OCI-LY7 (cell line): ENCODE data around the gene TPST1. TPM values are rescaled to one million over a fixed set of nuclear protein-coding genes. Genes with fewer than 3 reads are reported as not detected.
"Not testable (repeated sequence)": the region's sequence is repeated elsewhere in the genome, so short reads cannot be mapped to it uniquely, and the experiment has no call there.

ENCODE experiments used
- BruUV-seq: library from RNA; stranded (reverse); fragments of 400-500 nt; replicated peaks from 2 replicates; lab custom pipeline; 2021; lab: Mats Ljungman, UMichigan
- CTCF ChIA-PET: fragments of 300-600 bp; sonication (Branson Sonifier 250); formaldehyde crosslinking; loops from one replicate; lab custom pipeline; 2022; ENCODE audit warnings: antibody characterized with exemption; ENCODE audit not compliant: unreplicated experiment; lab: Charles Lee
- POLR2A ChIA-PET: fragments of 300-600 bp; sonication (Branson Sonifier 250); formaldehyde crosslinking; loops from one replicate; lab custom pipeline; 2022; ENCODE audit warnings: antibody characterized with exemption; lab: Charles Lee
- DNase-seq: peaks from one replicate; pipeline ENCODE4 v3.0.0-alpha.2; 2015; ENCODE audit warnings: low spot score
- H2AFZ ChIP-seq: fragments of 200-600 bp; sonication (generic), shearing (Covaris generic); 2 replicates; pipeline ENCODE4 v1.6.1; 2014; ENCODE audit warnings: mild to moderate bottlenecking, antibody characterized with exemption, low read length, moderate library complexity
- H3K27ac ChIP-seq: fragments of 200-600 bp; sonication (generic); 2 replicates; pipeline ENCODE4 v1.5.1; 2014; ENCODE audit warnings: mixed run types, low read depth, mild to moderate bottlenecking, moderate library complexity, low read length, inconsistent platforms; ENCODE audit not compliant: poor library complexity, severe bottlenecking
- H3K36me3 ChIP-seq: fragments of 200-600 bp; sonication (generic); 2 replicates; pipeline ENCODE4 v1.6.1; 2014; ENCODE audit warnings: mild to moderate bottlenecking, antibody characterized with exemption, low read length, moderate library complexity, mixed read lengths; ENCODE audit not compliant: insufficient read depth
- H3K4me1 ChIP-seq: fragments of 200-600 bp; sonication (generic); 2 replicates; pipeline ENCODE4 v1.5.1; 2014; ENCODE audit warnings: mild to moderate bottlenecking, low read length; ENCODE audit not compliant: insufficient read depth, poor library complexity, severe bottlenecking
- H3K4me2 ChIP-seq: fragments of 200-600 bp; sonication (generic); 2 replicates; pipeline ENCODE4 v1.6.1; 2014; ENCODE audit warnings: mild to moderate bottlenecking, low read length
- H3K4me3 ChIP-seq: fragments of 200-600 bp; sonication (generic); 2 replicates; pipeline ENCODE4 v1.5.1; 2014; ENCODE audit warnings: mild to moderate bottlenecking, low read depth, low read length; ENCODE audit not compliant: poor library complexity, severe bottlenecking
- H3K79me2 ChIP-seq: fragments of 200-600 bp; sonication (generic); 2 replicates; pipeline ENCODE4 v1.6.1; 2016; ENCODE audit warnings: low read depth, mild to moderate bottlenecking, low read length, moderate library complexity, mixed read lengths; ENCODE audit not compliant: insufficient read depth
- H3K9me2 ChIP-seq: fragments of 200-600 bp; sonication (generic); 2 replicates; pipeline ENCODE4 v1.6.1; 2016; ENCODE audit warnings: mild to moderate bottlenecking, low read length, mixed read lengths; ENCODE audit not compliant: insufficient read depth
- H3K9me3 ChIP-seq: fragments of 200-600 bp; sonication (generic); 2 replicates; pipeline ENCODE4 v1.6.1; 2014; ENCODE audit warnings: mild to moderate bottlenecking, mixed run types, low read length, mixed read lengths
- H4K20me1 ChIP-seq: fragments of 200-600 bp; sonication (generic); 2 replicates; pipeline ENCODE4 v1.6.1; 2014; ENCODE audit warnings: mild to moderate bottlenecking, antibody characterized with exemption, low read length, moderate library complexity, mixed read lengths; ENCODE audit not compliant: insufficient read depth
- EZH2phosphoT487 ChIP-seq: fragments of 200-600 bp; sonication (generic); IDR thresholded peaks from 2 replicates; pipeline ENCODE4 v1.6.1; 2018; ENCODE audit warnings: low read depth, borderline replicate concordance, mild to moderate bottlenecking, mixed run types, antibody characterized with exemption, low read length, moderate library complexity, mixed read lengths
- intact Hi-C: fragments of 100-400 bp; cut with micrococcal nuclease; formaldehyde crosslinking; loops from one replicate; pipeline ENCODE4 v1.10.0; 2022; ENCODE audit not compliant: unreplicated experiment
- total RNA-seq, 2 experiments: library from RNA; depleted of rRNA in 1 of 2; stranded (reverse); fragments of >200 nt in 1 of 2; shearing (Covaris generic) in 1 of 2; gene quantifications; 2 replicates each; pipeline ENCODE4 v1.2.3, GENCODE V29; 2014 to 2022
- TF ChIP-seq, protein P1 (sequence below): fragments of 200-600 bp; sonication (generic); conservative IDR thresholded peaks from 2 replicates; pipeline ENCODE4 v1.5.1; 2014; ENCODE audit warnings: mild to moderate bottlenecking, antibody characterized with exemption, low read length, moderate library complexity, mixed read lengths

TPST1 gene
- total RNA-seq, 2 experiments from 2014 or later = 3.5 to 6.6 TPM

DNA sequence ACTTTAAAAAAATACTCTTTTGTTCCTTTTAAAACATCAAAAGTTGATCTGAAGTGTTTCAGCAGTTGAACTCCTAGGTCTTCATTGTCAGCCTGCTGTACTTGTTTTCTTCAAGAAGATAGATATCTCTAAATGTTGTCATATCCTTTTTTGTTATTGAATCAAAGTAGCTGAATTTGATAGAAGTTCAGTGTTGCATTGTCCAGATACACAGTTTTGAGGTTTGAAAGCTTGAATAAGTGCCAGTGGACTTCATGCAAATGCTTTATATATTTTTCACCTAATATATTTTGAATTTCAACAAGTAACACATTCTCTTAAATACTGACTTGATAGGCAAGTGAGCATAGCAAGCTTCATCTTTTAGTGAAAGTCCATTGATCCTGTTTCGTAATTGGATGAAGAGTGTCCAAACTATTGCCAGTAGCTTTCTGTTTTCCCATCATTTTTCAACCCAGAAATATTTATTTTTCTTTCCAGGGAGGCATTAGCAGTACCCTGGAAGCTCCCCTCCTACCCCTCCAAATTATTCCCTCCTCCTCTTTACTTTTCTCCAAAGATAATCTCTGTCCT, 114.4 kb downstream of the TPST1 start:
- no TSS peak for BruUV-seq
- H3K4me3 ChIP-seq = no peak overlapping the region
- no peaks in the 10 kb centered on the region for H3K4me1 ChIP-seq
- intact Hi-C loops = no loop called here
- H4K20me1 ChIP-seq = no peaks in the 10 kb centered on the region
- ChIA-PET POLR2A (interaction anchor here (0.6 kb wide), 1 partner anchor 349 kb away, joined by 4 read pairs; no protein-coding TSS in a partner anchor), CTCF (no interaction called here)
- H3K79me2 ChIP-seq = no peaks in the 10 kb centered on the region
- H3K27ac ChIP-seq = no peak overlapping the region
- no peak overlapping the region for H2AFZ ChIP-seq
- no peak for TF ChIP-seq EZH2phosphoT487
- TF ChIP-seq, protein P1, sequence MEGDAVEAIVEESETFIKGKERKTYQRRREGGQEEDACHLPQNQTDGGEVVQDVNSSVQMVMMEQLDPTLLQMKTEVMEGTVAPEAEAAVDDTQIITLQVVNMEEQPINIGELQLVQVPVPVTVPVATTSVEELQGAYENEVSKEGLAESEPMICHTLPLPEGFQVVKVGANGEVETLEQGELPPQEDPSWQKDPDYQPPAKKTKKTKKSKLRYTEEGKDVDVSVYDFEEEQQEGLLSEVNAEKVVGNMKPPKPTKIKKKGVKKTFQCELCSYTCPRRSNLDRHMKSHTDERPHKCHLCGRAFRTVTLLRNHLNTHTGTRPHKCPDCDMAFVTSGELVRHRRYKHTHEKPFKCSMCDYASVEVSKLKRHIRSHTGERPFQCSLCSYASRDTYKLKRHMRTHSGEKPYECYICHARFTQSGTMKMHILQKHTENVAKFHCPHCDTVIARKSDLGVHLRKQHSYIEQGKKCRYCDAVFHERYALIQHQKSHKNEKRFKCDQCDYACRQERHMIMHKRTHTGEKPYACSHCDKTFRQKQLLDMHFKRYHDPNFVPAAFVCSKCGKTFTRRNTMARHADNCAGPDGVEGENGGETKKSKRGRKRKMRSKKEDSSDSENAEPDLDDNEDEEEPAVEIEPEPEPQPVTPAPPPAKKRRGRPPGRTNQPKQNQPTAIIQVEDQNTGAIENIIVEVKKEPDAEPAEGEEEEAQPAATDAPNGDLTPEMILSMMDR = no peak
- no peaks in the 10 kb centered on the region for H3K36me3 ChIP-seq
- DNase-seq = no peak
- H3K9me3 ChIP-seq = no peaks in the 10 kb centered on the region
- H3K9me2 ChIP-seq = no peaks in the 10 kb centered on the region
- no peak overlapping the region for H3K4me2 ChIP-seq

DNA sequence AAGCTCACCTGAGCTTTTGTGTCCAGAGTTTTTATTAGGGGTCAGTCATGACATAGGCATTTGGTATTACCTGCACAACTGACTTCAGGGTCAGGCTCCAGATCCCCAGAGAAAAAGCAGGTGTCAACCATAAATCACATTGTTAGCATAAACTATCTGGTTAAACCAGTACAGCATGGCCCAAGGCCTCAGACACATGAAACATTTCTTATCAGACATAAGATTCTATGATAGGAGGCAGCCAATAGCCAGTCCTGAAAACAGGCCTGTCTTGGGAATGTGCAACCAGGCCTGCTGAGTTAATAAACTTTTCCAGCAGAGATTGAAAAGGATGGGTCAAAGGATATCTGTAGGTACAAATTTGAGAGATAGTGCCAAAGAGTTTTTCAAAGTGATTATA, 116.1 kb downstream of the TPST1 start:
- no peak for DNase-seq
- Histone ChIP-seq H3K9me3 (no peaks in the 10 kb centered on the region), H3K4me1 (no peaks in the 10 kb centered on the region), H4K20me1 (no peaks in the 10 kb centered on the region), H3K79me2 (no peaks in the 10 kb centered on the region), H3K4me3 (no peak overlapping the region), H3K36me3 (no peaks in the 10 kb centered on the region), H2AFZ (no peak overlapping the region), H3K9me2 (no peaks in the 10 kb centered on the region), H3K4me2 (no peak overlapping the region), H3K27ac (no peak overlapping the region)
- intact Hi-C loops = no loop called here
- ChIA-PET CTCF (no interaction called here), POLR2A (no interaction called here)
- no peak for TF ChIP-seq EZH2phosphoT487
- TF ChIP-seq, protein P1 = no peak
- BruUV-seq = no TSS peak

DNA sequence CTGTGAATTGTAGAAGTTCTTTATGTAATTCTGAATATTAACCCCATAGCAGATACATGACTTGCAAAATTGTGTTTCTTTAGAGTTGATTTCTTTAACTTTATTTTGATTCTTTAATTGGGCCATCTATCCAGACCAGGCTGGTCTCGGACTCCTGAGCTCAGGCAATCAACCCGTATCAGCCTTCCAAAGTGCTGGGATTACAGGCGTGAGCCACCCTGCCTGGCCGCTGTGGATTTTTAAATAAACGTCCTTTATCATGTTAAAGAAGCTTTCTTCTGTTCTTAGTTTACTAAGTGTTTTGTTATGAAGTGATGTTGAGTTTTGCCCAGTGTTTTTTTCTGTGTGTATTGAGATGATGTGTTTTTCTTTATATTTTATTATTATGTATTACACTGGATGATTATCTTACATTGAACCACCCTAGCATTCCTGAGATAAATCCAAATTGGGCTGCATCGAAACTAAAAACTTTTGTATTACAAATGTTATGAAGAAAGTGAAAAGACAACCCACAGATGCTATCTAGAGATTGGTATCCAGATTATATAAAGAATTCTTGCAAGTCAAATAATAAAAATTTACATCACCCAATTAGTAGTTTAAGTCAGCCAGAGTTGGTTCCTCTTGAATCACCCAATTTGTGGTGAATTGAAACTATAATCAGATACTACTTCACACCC, 118.1 kb downstream of the TPST1 start:
- ChIA-PET CTCF (no interaction called here), POLR2A (no interaction called here)
- intact Hi-C loops = no loop called here
- Histone ChIP-seq H3K4me3 (no peak overlapping the region), H3K9me2 (no peaks in the 10 kb centered on the region), H2AFZ (no peak overlapping the region), H3K36me3 (no peaks in the 10 kb centered on the region), H3K9me3 (no peaks in the 10 kb centered on the region), H3K4me1 (no peaks in the 10 kb centered on the region), H3K27ac (no peak overlapping the region), H3K79me2 (no peaks in the 10 kb centered on the region), H3K4me2 (no peak overlapping the region), H4K20me1 (no peaks in the 10 kb centered on the region)
- TF ChIP-seq, protein P1 = no peak
- no peak for TF ChIP-seq EZH2phosphoT487
- no peak for DNase-seq
- no TSS peak for BruUV-seq

DNA sequence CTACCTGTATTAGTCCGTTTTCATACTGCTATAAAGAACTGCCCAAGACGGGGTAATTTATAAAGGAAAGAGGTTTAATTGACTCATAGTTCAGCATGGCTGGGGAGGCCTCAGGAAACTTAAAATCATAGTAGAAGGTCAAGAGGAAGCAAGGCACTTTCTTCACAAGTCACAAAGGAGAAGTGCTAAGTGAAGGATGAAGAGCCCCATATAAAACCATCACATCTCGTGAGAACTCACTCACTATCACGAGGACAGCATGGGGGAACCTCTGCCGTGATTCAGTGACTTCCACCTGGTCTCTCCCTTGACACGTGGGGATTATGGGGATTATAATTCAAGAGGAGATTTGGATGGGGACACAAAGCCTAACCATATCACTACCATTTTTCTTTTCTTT, 119.9 kb downstream of the TPST1 start:
- H3K4me3 ChIP-seq, H3K36me3 ChIP-seq, H3K79me2 ChIP-seq, BruUV-seq, H2AFZ ChIP-seq, DNase-seq, H3K27ac ChIP-seq, intact Hi-C loops, CTCF ChIA-PET, H3K9me2 ChIP-seq, H3K9me3 ChIP-seq, H4K20me1 ChIP-seq, H3K4me2 ChIP-seq, H3K4me1 ChIP-seq, POLR2A ChIA-PET: not testable (repeated sequence)
